Measurements from ENCODE around the gene BRF1. TPM values are rescaled to one million over a fixed set of nuclear protein-coding genes. Genes with fewer than 3 reads are reported as not detected.

BRF1 gene
- total and polyA plus RNA-seq, 3 donors from 2014 or later = 30.3 to 112 (median 95.3) TPM

GRCh38 chr14:105207460-105207901, 93.3 kb downstream of the BRF1 start:
- WGBS, 2 donors = 70 to 89% methylated on average over 7 to 8 of the region's 13 CpGs
- no peaks in the 10 kb centered on the region for H3K36me3 ChIP-seq (ENCODE audit: low read depth, missing control alignments)
- H3K4me1 ChIP-seq = peaks cover 10% of the 10 kb centered on the region
- no peak for DNase-seq
- H3K27ac ChIP-seq = no peak overlapping the region
- no peak overlapping the region for H3K4me3 ChIP-seq
- TF ChIP-seq CTCF (IDR thresholded peaks at IDR 0.05) = no peak
- TF ChIP-seq POLR2A (IDR thresholded peaks at IDR 0.05) = no peak
- no peaks in the 10 kb centered on the region for H3K27me3 ChIP-seq
- intact Hi-C loops (cut with DNase I; ENCODE audit: low total_unique reads) = loop anchor here (10.0 kb wide), 1 partner anchor 77 kb away; no protein-coding TSS in a partner anchor
- no peaks in the 10 kb centered on the region for H3K9me3 ChIP-seq

- TF ChIP-seq POLR2A (IDR thresholded peaks at IDR 0.05) = no peak
- no peak for TF ChIP-seq CTCF (IDR thresholded peaks at IDR 0.05)
- WGBS, 2 donors = 51 to 71% methylated on average over 5 of the region's 5 CpGs
- no peak overlapping the region for H3K4me3 ChIP-seq
- no peak overlapping the region for H3K27ac ChIP-seq
- no peaks in the 10 kb centered on the region for H3K36me3 ChIP-seq (ENCODE audit: low read depth, missing control alignments)
- H3K9me3 ChIP-seq = no peaks in the 10 kb centered on the region
- H3K27me3 ChIP-seq = no peaks in the 10 kb centered on the region
- no peak for DNase-seq
- peaks cover 12% of the 10 kb centered on the region for H3K4me1 ChIP-seq
- intact Hi-C loops (cut with DNase I; ENCODE audit: low total_unique reads) = loop anchor here (10.0 kb wide), 1 partner anchor 78 kb away; no protein-coding TSS in a partner anchor
Measured at GRCh38 chr14:105206873-105207272, 93.9 kb downstream of the BRF1 start.

GRCh38 chr14:105205673-105206208, 95.1 kb downstream of the BRF1 start:
- Histone ChIP-seq H3K27ac (no peak overlapping the region), H3K36me3 (ENCODE audit: low read depth, missing control alignments) (no peaks in the 10 kb centered on the region), H3K4me1 (peaks cover 15% of the 10 kb centered on the region), H3K9me3 (no peaks in the 10 kb centered on the region), H3K27me3 (no peaks in the 10 kb centered on the region), H3K4me3 (no peak overlapping the region)
- DNase-seq = peak; percentile 67
- TF ChIP-seq POLR2A (IDR thresholded peaks at IDR 0.05) (no peak), CTCF (IDR thresholded peaks at IDR 0.05) (no peak)
- WGBS, 2 donors = 24 to 47% methylated on average over 3 to 12 of the region's 12 CpGs
- intact Hi-C loops (cut with DNase I; ENCODE audit: low total_unique reads) = loop anchor here (10.0 kb wide), 1 partner anchor 79 kb away; no protein-coding TSS in a partner anchor

- intact Hi-C loops (cut with DNase I; ENCODE audit: low total_unique reads) = loop anchor here (5.0 to 10.0 kb wide), 3 partner anchors 80 to 322 kb away; partner anchors contain the start of gene TMEM121
- 42 to 61% methylated on average over 6 to 20 of the region's 21 CpGs for WGBS, 2 donors
- no peak for DNase-seq
- Histone ChIP-seq H3K27me3 (no peaks in the 10 kb centered on the region), H3K4me3 (no peak overlapping the region), H3K9me3 (no peaks in the 10 kb centered on the region), H3K27ac (no peak overlapping the region), H3K4me1 (peaks cover 15% of the 10 kb centered on the region), H3K36me3 (ENCODE audit: low read depth, missing control alignments) (no peaks in the 10 kb centered on the region)
- TF ChIP-seq CTCF (IDR thresholded peaks at IDR 0.05) (no peak), POLR2A (IDR thresholded peaks at IDR 0.05) (no peak)
Measured at GRCh38 chr14:105204931-105205672, 95.7 kb downstream of the BRF1 start.

Data from testis (tissue), 3 donors.